HG03135 (cell line): ENCODE results near the gene PSMG3.

Experiments used
- ATAC-seq: cut with Tn5 transposase; IDR thresholded peaks from one replicate; pipeline ENCODE4 v1.9.1; 2021; ENCODE audit warnings: mild to moderate bottlenecking, moderate library complexity; ENCODE audit not compliant: unreplicated experiment

Gene PSMG3

GRCh38 chr7:1580422-1581030 is 10.7 kb upstream of the PSMG3 start:
- no peak for ATAC-seq

- ATAC-seq: no peak
Measured at GRCh38 chr7:1579481-1580421, 9.9 kb upstream of the PSMG3 start.

- no peak for ATAC-seq
Measured at GRCh38 chr7:1578513-1578912, 8.7 kb upstream of the PSMG3 start.

GRCh38 chr7:1576521-1577253 is 6.9 kb upstream of the PSMG3 start:
- no peak for ATAC-seq

GRCh38 chr7:1575809-1576208 is 6.0 kb upstream of the PSMG3 start:
- ATAC-seq: no peak

GRCh38 chr7:1572111-1572822 is 2.4 kb upstream of the PSMG3 start:
- ATAC-seq: no peak

- no peak for ATAC-seq
Measured at GRCh38 chr7:1569440-1569832, 396 bp downstream of the PSMG3 start.

GRCh38 chr7:1569016-1569415 is 816 bp downstream of the PSMG3 start:
- no peak for ATAC-seq

GRCh38 chr7:1567896-1568510 is 1.8 kb downstream of the PSMG3 start:
- ATAC-seq: no peak

- ATAC-seq: no peak
Measured at GRCh38 chr7:1567049-1567771, 2.6 kb downstream of the PSMG3 start.

- ATAC-seq: no peak
Measured at GRCh38 chr7:1566687-1567048, 3.2 kb downstream of the PSMG3 start.

- ATAC-seq: no peak
Measured at GRCh38 chr7:1564603-1565022, 5.2 kb downstream of the PSMG3 start.

- no peak for ATAC-seq
Measured at GRCh38 chr7:1563981-1564602, 5.7 kb downstream of the PSMG3 start.

GRCh38 chr7:1562597-1563051 is 7.2 kb downstream of the PSMG3 start:
- ATAC-seq: no peak

- ATAC-seq: no peak
Measured at GRCh38 chr7:1562116-1562515, 7.7 kb downstream of the PSMG3 start.

- no peak for ATAC-seq
Measured at GRCh38 chr7:1561036-1561940, 8.5 kb downstream of the PSMG3 start.

GRCh38 chr7:1560620-1561031 is 9.2 kb downstream of the PSMG3 start:
- no peak for ATAC-seq
